HG02623 (cell line): Measurements from ENCODE around the gene SLC22A4.

Experiments used
- ATAC-seq: cut with Tn5 transposase; IDR thresholded peaks from one replicate; pipeline ENCODE4 v1.9.1; 2021; ENCODE audit warnings: moderate library complexity; ENCODE audit not compliant: unreplicated experiment

Gene SLC22A4

DNA sequence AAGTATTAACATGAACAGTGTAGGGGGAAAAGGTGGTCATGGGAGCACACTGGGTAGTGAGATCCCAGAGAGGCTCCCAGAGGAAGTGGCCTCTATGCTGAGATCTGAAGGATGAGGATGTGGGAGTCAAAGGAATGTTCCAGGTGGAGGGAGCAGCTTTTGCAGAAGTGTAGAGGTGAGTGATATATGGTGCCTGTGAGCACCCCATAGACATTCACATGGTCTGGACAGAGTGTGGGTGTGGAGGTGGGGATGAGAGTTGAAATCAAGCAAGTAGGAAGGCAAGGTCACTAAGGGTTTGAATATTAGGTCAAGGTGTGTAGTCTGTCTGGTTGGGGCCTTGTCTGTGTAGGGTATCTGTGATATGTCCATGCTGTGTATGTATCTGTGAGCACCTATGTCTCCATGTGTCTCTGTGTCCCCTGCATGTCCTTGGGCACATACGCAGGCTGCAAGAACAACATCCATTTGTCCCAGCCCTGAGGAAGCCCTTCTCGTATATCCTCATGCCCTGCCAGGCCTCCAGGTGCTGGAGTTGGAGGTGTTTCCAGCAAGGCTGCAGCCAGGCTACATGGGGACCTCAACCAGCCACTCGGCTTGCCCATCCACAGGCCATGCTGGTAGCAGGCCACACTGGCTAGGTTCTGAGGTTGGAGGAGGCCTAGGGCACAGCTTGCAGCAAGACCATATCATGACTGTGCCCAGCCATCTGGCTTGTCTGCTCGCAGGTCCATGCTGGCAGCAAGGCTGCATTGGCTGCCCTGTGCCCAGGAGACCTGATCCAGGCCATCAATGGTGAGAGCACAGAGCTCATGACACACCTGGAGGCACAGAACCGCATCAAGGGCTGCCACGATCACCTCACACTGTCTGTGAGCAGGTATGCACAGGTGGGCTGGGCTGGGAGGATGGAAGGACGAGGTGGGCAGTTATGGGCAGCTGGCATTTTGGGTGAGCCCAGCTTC, 32.0 kb upstream of the SLC22A4 start:
- ATAC-seq, result no peak

DNA sequence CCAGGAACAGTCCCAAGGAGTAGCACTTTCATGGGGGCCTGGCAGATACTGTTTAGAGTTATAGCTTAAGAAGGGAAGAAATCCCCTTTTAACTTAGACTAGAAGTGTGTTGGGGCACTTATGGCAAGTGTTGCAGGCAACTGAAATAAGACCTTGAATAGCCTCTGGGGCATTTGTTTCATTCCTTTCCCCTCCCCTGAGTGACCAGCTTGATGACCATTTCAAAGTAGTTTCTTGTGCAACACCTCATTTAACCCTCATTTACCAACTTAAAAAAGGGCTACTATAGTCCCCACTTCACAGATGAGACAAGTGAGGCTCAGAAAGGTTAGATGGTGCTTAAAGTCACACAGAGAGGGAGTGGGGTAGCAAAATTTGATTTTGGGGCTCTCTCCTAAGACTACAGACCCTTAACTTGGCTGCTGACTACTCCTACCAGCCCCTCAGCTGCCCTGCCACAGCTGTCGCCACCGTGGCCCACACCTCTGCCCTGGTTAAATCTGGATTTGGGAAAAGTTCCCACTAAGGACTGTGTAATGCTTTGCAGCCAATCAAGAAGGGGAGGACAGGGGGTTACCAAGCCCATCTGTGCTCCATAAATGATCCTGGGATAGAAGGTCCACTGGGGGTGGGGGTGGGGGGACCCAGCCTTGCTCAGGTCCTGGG, 31.2 kb upstream of the SLC22A4 start:
- ATAC-seq, result no peak

DNA sequence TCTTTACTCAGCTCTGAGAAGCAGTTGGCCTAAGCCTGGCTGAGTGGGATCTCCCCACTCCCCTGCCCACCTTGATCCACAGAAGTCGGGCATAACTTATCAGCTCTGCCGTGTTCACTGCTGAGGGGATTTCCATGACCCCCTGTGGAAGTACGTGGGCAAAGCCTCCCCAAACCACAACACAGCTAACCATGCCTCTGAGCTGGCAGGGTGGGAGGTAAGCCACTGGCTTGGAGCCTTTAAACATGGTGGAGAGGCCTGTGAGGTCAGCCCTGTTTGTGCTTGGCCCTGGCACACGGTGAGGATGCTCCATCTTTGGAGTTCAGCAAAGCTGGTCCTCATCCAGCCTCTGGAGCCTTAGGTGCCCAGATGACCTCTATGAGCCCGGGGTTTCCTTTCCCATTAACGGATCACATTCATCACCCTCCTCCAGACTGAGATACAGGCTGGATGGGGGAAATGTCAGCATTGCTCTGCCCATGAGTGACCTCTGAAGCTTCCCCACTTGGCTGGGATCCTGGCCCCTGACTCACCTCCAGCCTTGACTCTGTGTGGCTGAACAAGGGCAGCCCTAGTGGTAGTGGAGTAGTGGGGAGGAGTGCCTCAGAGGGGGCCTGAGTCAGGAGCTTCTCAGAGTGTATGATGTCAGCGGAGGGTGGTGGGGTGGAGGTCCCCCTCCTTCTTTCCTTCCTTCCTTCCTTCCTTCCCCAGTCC, 30.5 kb upstream of the SLC22A4 start:
- no peak for ATAC-seq

DNA sequence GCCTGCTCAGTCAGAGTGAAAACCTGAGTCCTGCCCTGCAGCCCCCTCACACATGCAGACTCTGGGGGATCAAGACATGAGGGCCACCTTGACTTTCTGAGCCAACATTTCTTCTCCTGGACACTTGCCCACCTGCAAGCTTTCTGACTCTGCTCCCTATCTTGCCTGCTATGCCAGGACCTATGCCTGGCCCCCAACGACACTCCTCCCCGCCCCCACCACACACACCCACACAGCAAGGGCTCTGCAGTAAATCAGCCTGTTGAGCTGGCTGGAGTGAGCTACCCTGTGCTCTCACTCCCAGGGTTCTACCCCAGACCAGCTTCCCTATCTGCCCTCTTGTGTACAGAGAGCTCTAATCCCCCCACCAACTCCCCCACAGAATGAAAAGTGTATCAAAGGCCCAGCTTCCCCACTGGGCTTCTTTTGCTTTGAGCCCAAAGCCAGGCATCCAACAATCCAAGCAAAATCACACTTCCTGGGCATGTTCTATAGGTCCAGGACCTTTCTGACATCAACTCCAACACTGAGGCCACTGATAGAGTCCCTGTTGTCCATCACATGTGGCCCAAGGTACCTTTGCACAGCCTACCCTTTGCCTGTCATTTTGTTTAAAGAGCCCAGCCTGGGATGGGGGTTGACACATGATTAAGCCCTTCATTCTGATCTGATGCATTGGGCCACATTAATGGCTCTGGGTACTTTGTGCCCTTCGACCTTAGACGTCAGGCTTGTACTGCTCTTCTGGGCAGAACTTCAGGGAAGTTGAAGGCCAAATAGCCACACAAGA, 29.5 kb upstream of the SLC22A4 start:
- ATAC-seq, result no peak

DNA sequence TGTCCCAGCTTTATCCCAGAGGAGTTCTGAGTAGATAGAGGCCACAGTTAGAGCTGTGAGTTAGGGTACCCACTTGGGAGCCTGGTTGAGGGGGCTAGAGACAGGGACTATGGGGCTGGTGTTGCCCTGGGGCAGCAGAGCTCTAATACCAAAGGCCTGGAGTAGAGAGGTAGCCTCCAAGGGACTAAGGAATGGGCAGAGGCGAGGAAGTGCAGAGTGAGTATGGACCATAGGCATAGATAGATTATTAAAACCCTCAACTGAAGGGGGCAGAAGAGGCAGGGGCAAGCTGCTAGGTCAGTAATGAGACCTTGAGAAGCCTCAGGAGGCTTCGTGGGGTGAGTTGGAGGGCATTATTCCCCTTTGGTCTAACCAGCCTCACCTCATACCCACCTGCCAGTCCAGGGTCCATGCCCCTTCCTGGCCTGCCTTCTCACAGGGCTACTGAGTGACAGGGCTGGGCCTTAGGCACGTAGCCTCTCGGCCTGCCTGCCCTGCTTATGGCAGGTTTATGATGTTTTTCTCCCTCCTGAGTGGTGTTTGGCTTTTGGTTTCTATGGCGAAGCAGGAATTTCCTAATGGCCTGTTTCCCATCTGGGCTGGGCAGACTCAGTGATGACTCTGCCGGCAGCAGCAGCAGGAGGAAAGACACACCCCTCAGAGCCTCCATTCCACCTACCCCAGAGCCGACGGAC, 28.7 kb upstream of the SLC22A4 start:
- ATAC-seq, result no peak

DNA sequence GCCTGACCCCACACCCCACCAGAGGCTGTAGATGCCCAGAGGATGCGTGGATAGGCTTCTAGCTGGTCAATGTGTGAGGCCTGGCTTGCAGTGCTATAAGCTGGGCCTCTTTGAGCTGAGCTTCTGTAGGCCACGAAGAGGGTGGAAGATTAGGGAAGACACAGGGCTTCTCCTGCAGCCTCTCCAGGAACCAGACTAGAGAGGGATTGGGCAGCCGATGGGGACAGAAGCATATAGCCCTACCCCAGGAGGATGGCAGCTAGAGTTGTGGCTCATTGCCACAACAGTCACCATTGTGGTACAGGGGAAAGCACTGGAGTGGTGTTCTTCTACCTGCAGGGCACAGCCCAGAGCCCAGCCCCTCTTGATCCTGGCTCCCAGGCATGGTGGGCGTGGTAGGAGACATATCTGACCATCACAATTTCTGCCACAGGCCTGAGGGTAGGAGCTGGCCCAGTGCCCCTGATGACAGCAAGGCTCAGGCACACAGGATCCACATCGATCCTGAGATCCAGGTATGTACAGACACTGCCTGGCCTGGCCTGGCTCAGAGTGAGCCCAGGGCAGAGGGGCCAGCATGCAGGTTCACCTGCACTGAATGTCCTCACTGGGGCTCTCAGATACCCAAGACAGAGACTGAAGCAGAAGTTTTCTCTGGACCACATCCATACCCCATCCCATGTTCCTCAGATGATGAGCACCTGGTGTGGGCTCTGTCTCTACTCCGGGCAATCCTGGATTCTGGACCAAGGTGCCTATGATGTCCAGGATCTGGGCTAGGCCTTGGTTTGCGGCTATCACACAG, 28.0 kb upstream of the SLC22A4 start:
- ATAC-seq, result no peak

DNA sequence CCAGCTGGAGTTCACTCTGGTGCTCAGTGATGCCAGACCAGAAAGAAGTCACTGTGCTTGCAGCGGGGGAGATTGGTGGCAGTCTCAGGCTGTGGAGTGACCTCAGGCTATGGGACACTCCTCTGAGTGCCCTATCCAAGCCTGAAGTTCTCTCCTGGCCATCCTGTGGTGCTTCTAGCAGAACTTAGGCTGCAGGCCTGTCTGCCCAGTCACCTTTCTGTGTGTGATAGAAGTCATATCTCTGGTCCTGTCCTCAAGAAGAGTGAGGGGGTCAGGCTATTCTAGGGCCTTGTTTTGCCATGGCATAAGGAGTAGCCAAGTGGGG, 27.4 kb upstream of the SLC22A4 start:
- no peak for ATAC-seq

DNA sequence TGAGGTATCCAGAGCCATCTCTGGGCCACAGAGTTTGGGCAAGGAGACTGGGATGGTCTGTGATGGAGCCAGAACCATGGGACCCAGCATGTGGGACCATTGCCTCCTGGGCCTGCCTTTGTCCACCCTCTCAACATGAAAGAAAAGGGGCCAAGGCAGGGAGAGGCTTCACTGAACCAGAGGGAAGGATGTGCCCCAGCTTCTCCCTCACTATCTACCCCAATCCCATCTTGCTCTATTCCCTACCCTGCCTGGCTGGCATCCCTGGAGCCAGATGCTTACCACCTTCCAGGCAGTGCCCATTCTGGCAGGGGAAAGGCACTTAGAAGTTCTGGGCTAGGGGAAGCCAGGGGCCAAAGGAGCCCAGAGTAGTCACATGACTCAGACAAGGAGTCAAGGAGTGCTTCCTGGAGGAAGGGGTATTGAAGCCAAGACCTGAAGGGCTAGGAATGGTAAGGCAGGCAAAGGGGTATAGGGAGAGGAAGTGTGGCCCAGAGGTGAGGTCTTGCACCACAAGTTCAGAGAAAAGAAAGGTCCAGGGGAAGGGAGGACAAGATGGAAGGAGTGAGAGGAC, 26.9 kb upstream of the SLC22A4 start:
- no peak for ATAC-seq

DNA sequence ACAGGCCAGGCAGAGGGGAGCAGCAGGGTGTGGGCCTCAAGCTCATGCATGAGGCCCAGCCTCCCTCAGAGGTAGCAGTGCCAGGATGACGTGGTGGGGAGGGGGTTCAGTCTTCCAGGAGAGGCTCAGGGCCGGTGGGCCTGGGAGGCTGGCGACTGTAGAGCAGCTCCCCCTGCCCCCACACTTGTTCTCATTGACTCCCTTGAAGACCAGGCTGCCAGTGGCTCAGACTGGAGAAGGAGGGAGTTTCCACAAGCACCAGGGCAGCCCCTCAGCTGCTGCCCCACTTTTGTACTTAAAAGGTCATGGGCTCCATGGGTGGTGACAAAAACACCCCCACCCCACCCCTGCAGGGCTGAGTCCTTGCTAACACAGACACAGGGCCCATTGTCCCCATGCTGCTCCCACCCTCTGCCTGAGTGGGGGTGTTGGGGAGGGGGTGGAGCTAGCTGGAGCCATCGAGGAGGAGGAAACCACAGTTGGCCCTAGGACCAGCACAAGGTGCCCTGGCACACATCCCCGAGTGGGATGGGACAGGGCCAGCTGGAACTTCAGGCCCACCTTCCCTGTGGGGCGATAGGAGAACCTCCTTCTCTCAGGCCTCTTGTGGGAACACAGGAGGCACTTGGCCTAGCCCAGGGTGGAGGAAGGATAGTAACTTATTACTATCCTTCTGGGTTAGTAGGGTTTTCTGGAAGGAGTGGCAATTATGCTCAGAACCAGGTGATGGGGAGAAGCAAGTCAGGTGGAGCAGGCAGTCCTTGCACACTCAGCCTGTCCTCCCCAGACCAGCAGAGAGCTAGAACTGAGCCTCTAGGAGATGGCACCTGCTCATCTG, 26.0 kb upstream of the SLC22A4 start:
- ATAC-seq, result peak; percentile 3

DNA sequence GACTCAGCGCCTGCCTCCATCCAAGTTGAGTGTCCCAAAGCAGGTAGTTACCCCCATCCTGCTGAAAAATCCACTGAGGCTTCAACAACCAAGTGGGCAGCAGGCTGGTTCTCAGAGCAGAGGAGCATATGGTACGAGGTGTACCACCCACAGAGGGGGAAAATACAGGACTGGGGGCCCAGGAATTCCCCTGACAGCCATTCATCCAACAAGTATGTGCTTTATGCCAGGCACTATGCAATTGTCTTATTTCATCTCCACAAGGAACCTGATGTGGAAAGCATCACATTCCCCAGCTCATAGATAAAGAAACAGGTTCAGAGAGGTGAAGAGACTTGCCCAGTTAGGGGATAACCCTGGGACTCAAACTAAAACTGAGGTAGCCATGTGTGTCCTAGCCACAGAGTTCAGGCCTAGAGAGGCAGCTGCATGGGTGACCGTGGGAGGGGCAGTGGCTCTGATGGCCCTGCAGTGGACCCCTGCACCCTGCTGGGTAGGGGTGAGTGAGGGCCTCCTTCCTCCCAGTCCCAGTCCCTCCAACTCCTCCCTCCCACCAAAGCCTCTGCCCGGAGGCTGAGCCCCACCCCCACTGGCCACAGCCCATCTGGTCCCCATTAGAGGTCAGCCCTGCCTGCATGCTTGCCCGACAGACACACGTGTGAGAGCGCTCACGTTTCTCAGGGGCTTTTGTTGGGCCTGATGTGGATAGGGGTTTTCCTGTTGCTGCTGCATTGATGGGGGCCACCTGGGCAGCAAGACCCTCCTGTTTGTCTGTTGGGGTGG, 25.2 kb upstream of the SLC22A4 start:
- ATAC-seq, result peak; percentile 73

DNA sequence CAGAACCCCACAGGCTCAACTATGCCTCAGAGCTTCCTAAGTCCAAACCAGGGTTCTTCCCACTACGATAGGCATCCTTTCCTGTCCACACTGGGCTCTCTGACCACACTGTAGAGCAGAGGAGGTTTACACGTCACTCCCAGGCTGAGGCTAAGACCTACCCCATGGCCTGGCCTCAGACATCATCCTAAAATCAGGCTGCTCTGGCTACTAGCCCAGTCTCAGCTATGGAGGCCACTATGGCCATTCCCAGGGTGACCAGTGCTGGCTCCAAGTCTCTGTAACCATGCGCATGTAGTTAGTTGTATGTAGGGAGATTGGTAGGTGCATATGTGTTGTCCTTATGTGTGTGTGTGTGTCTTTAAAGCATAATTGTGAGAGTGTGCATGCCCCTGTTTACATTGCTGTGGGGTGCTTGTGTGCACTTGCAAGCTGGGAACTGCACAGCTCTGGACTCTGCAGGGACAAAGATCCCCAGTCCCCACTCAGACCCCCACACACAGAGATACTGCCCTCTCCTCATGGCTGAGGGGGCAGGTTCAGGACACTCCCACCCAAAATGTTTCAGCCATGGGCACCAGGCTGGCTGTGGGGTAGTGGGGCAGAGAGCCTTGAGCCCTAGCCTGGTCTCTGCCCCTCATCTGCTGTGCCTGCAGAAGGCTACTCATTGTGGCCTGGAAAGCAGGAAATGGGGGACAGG, 24.4 kb upstream of the SLC22A4 start:
- no peak for ATAC-seq

DNA sequence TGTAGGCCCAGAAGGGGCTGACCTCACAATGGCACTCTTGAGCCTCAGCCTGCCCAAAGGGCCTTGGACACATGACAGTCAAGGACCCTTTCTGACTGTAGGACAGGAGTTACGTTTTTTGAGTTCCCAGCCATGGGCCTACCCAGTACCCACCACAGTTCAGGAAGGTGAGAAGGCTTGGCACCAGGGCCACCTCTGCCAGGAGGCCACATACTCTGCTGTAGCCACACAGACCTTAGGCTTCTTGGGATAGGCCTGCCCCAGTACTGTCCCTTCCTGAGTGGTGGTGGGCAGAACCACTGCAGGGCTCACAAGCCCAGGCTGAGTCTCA, 23.9 kb upstream of the SLC22A4 start:
- no peak for ATAC-seq

DNA sequence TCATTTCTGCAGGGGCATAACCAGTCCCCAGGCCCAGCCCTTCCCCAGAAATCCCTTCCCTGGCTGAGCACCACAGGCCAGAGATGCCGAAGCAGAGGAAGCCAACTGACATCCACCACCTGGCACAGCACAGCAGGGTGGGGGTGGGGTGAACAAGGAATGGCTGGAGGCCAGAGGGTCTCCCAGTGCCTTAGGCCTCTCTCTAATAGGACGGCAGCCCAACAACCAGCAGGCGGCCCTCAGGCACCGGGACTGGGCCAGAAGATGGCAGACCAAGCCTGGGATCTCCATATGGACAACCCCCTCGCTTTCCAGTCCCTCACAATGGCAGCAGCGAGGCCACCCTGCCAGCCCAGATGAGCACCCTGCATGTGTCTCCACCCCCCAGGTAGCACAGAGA, 23.5 kb upstream of the SLC22A4 start:
- no peak for ATAC-seq

DNA sequence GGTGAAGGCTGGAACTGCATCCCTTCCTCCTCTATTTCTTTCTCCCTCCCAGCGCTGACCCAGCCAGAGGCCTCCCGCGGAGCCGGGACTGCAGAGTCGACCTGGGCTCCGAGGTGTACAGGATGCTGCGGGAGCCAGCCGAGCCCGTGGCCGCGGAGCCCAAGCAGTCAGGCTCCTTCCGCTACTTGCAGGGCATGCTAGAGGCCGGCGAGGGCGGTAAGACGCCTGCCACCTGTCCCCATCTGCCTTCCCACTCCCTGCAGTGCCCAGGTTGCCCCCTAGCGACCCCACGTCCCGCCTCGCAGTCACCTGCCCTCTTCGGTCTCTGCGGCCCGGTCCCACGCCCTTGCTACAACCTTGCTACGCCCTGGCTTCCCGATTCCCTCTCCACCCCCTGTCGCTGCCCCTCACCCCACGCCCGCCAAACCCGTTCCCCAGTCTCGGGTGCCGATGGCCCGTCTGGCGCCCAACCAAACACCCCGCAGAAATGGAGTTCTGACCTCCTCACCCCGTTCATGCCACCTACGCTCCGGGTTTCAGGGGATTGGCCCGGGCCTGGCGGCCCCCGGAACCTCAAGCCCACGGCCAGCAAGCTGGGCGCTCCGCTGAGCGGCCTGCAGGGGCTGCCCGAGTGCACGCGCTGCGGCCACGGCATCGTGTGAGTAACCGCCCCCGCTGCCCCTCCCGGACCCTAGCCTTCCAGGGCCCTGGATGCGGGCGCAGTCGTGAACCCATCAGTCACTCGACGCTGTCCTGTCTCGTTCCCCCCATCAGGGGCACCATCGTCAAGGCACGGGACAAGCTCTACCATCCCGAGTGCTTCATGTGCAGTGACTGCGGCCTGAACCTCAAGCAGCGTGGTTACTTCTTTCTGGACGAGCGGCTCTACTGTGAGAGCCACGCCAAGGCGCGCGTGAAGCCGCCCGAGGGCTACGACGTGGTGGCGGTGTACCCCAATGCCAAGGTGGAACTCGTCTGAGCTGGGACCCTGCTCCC, 22.6 kb upstream of the SLC22A4 start:
- no peak for ATAC-seq

DNA sequence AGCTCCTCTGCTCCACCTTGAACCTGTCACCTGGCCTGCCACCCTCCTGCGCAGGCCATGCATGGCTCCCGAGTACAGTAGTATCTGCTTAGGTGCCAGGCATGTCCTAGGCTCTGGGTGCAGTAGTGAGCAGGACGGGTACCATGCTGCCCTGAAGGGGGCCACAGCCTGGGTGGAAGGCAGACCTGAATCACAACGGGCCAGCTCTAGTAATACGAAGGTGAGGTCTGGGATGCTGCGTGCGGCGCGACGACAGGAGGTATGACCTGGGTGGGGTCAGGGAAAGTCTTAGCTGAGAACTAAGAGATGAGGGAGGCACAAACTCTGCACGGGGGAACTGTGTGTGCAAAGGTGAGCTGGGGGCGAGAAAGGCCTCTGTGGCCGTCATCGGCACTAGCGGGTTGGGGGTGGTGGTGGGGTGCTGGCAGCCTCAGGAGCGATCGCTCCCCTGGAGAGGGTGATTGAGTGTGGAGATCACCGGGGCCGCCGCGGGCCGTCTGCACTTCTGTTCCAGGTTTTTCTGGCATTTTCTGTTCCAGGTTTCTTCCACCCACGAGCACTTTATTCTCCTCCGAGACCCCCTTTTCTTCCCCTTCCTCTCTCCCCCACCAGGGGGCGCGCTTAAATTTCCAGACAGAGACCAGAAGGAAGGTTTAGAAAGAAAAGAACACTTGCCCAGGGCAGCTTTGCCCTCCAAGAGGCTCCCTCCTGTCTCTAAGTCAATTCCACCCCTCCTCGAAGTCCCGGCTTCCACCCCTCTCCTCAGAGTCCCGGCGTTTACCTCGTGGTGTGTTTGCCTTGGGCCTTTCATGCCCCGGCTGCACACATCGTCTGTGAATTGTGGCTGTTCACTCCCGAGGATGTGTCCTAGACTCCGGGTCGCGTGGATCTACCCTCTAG, 21.6 kb upstream of the SLC22A4 start:
- no peak for ATAC-seq
